GM19023 (cell line): ENCODE results near the gene HDLBP.
"Not testable (repeated sequence)": the region's sequence is repeated elsewhere in the genome, so short reads cannot be mapped to it uniquely, and the experiment has no call there.

ENCODE experiments used
- ATAC-seq: cut with Tn5 transposase; IDR thresholded peaks from one replicate; pipeline ENCODE4 v1.9.1; 2021; ENCODE audit warnings: mild to moderate bottlenecking, moderate library complexity; ENCODE audit not compliant: unreplicated experiment

The HDLBP gene

DNA sequence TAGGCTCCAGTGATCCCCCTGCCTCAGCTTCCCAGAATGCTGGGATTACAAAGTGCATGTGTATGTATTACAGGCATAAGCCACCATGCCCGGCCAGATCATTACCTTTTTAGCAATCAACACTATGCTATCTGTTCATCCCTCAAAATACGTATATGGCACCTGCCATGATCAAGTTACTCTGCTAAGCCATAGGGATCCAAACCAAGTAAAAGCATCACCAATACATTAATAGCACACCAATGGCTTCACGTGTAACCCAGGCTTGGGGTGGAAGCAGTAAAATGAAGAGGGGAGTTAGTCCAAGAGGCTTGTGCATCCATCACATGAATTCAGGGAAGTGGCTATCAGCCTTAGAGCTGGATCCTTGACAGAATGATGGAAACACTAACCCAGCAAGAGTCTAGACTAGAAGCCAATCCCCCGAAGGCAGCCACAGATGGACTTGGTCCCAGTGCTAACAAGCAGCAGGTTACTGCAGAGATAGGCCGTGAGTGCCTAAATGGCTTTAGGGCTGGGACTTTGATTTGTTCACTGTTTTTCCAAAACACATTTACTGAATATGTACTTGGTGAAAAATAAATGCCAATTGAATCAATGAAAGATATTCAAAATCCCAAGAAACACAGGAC is 11.3 kb downstream of the HDLBP start:
- ATAC-seq, result no peak

DNA sequence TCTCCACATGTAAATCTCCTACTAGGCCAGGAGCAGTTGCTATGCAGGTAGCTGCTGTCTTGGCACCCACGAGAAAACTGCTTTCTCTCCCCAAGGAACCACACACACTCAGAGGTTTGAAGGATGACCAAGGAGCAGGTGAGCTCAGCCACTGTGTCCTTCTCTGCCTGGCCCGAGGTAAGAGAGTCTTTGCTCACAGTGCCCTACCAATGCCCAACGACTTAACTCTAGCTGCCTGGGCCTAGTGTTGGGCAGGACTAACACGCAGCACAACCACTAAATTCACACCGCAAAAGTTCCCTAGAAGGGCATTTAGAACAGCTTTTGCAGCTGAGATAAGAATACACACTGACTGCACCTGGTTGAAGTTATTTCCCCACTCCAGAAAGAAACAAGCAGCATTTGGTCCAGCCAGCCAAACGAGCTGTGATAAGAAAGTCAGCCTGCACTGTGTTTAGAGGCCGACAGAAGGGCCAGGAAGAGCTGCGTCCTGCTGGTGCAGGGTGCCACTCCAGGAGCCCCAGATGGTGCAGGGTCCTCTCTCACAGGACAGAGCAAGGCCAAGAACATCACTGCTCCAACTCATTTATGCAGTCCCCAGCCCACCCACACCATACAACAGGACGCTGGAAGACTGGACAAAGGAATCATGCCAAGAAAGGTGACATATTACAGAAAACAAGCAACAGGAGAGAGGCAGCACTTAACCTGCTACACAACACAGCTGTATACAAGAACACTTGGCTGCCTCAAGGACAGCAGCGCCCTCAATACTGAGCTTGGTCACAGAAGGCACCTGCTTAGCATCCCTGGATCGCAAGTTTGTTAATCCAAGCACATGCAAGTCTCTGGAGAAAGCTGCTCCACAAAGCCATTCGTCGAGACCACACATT is 12.5 kb downstream of the HDLBP start:
- ATAC-seq, result no peak

GRCh38 chr2:241302083-241302482 is 13.4 kb downstream of the HDLBP start:
- ATAC-seq, result no peak

DNA sequence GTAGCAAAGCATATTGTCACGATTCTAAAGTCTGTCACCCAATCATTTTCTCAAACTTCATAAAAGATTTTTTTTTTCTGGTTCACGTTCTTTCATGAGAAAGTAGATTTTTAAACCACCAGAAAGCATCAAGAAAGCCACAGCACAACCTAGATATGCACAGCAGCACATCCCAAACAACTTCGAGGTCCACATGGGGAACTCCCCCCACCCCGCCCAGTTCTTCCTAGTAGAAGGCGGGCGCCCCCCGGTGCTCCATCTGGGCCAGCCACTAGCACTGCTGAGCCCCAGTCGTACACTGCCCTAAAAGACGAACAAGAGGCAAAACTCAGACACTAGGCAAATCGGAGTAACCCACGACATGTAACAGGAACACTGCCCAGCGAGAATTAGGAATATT is 15.5 kb downstream of the HDLBP start:
- ATAC-seq, result no peak

DNA sequence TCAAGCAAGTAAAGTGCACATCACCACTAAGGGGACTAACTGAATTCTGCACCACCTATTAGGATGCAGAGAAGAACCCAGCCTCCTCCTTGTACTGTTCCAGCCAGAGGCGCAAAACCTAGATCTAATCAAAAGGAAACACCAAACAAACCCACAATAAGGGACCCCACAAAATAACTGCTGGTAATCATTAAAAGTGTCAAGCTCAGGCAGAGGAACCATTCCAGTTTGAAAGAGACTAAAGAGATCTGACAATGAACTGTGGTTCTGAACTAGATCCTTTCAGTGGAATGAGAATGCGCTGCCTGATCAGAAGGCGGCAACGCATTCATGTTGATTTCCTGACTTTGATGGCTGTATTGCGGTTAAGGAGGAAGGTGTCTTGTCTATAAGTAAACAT is 16.8 kb downstream of the HDLBP start:
- ATAC-seq, result no peak

DNA sequence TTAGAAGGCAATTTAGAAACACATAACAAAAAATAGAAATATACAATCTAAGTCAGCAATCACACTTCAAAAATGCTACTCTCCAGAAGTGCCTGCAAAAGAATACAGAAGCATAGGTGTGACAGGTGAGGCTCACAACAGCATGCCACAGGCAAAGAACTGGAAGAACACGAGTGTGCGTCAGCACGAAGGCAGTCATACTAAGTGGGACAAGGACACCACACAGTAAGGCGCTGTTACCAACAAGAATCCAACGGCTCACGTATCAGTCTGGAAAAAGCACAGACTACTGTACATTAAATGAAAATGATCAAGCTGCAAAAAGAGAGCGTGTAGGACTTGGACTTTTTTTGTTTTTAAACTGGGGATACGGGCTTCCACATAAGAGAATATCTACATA is 18.7 kb downstream of the HDLBP start:
- ATAC-seq, result no peak

- no peak for ATAC-seq
These were observed 20.0 kb downstream of the HDLBP start for GRCh38 chr2:241295326-241296095.

DNA sequence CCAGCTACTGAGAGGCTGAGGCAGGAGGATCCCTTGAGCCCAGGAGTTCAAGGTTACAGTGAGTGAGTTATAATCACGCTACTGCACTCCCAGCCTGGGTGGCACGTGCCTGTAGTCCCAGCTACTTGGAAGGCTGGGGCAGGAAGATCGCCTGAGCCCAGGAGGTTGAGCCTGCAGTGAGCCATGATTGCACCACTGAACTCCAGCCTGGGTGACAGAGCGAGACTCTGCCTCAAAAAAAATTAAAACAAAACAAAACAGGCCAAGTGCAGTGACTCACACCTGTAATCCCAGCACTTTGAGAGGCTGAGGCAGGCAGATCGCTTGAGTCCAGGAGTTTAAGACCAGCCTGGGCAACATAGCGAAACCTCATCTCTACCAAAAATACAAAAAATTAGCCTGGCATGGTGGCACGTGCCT is 22.1 kb downstream of the HDLBP start:
- not testable (repeated sequence) for ATAC-seq

GRCh38 chr2:241291977-241292376 is 23.5 kb downstream of the HDLBP start:
- no peak for ATAC-seq

DNA sequence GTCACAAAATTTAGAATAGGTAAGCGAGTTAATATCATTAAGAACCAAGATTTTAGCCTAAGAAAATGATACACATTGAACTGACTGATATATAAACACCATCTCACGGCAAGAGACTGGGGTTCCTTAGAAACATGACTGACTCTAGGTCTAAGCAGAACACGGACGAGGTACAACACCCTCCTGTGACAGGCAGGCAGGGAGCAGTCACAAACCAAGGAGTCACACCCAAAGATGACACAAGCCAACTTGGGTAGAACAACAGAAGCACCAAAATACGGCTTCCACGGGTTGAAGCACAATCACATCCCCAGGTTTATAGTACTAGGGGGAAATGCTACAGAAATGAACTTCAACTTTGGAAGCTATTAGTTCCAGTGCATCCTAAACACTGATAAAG is 24.3 kb downstream of the HDLBP start:
- no peak for ATAC-seq

DNA sequence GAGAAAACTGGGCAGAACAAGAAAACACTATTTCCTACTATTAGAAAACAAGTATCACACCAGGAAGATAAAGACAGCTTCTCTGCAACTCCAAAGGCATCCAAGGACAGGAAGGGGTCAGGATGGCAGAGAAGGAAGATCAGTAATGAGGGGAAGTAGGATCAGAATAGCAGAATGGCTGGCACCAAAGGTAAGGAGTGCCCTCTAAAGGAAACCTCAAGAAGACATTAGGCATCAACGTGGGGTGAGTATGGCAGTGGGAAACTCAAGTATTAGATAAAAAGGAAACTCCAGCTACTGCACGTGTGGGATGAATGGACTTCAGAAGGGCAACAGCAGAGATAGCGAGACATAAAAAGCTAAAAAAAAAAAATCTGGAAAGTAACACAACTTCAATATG is 25.9 kb downstream of the HDLBP start:
- no peak for ATAC-seq

GRCh38 chr2:241289053-241289452 is 26.4 kb downstream of the HDLBP start:
- ATAC-seq, result no peak

DNA sequence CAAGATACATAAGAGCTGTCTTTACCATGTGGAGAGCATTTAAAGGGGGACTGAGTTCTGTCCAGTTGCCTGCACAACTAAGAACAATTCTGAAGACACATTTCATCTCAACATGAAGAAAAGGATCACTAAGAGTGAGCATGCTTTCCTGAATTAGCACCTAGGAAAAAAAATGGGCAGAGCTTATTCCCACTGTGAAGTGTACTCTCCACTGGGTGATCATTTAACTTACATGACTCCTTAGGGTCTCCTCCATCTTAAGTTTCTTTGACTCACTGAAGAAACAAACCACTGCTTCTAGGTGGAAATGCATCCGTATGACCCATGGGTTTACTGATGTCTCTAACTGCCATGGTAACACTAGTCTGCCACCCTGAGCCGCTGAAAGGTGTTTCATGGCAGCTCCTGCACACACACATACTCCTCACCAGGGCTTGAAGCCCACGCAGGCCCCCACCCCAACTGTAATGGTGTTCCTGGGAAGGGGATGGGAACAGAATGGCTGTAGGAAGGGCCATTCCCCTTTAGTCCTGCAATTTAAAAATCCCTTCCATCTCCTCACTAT is 27.1 kb downstream of the HDLBP start:
- ATAC-seq, result no peak

DNA sequence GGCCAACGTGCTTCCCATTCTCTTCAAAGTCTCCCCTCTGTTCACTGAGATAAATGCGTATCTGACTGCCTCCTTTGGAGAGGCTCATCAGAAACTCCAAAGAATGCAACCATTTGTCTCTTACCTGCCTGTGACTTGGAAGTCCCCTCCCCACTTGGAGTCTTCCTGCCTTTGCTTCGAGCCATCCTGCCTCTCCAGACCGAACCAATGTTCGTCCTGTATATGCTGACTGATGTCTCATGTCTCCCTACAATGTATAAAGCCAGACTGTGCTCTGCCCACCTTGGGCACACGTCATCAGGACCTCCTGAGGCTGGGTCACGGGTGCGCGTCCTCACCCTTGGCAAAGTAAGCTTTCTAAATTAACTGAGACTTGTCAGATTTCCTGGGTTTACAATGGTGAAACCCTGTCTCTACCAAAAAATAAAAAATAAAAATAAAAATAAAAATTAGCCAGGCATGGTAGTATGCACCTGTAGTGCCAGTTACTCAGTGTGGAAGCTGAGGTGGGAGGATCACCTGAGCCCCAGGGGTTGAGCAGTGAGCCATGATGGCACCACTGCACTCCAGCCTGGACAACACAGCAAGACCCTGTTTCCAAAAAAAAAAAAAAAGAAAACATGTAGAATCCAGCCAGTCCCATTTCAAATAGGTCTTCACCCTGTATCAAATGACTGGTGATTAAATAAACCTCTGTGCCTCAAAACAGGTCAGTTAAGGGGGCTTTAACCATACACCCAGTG is 29.0 kb downstream of the HDLBP start:
- ATAC-seq, result no peak

GRCh38 chr2:241285596-241285995 is 29.9 kb downstream of the HDLBP start:
- ATAC-seq, result no peak

GRCh38 chr2:241282555-241282954 is 32.9 kb downstream of the HDLBP start:
- no peak for ATAC-seq

- no peak for ATAC-seq
These were observed 35.2 kb downstream of the HDLBP start for GRCh38 chr2:241280291-241280690.

- ATAC-seq, result no peak
These were observed 35.6 kb downstream of the HDLBP start for GRCh38 chr2:241279828-241280227.

- ATAC-seq, result no peak
These were observed 36.1 kb downstream of the HDLBP start for GRCh38 chr2:241279413-241279812.

GRCh38 chr2:241278306-241278705 is 37.2 kb downstream of the HDLBP start:
- not testable (repeated sequence) for ATAC-seq

DNA sequence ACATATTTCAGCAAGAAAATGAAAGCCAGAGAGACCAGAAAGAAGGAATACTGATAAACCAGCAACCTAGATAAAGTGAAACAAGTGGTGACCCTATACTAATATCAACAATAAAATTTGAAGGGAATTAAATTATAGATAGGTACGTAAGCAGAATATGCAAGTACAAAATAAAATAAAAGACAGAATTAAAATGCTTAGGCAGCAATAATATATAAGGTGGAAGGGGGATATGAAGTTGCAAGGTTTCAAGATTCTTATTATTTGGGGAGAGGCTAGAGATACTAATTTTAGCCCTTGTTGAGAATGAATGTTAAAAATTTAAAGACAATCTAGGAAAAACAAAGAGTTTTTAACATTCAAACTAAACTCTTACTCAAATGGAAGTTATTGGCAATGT is 39.6 kb downstream of the HDLBP start:
- no peak for ATAC-seq
